Upper lobe of left lung (tissue), 4 donors: ENCODE data around the gene CMTM4.

ENCODE experiments used
- POLR2AphosphoS5 ChIP-seq, 2 donors: sonication (generic); formaldehyde crosslinking; IDR thresholded peaks; one replicate each; pipeline ENCODE4 v1.5.1; 2017; ENCODE audit warnings: antibody characterized with exemption in 2 of 2
- TF ChIP-seq, protein P1 (sequence below), 6 experiments: fragments of 450-650 bp in 4 of 6; fragments of 200-600 bp in 2 of 6; sonication (generic) in 2 of 6; IDR thresholded peaks; one replicate each; pipeline ENCODE4 v1.5.1; 2016 to 2019; ENCODE audit warnings: antibody characterized with exemption in 6 of 6

DNA sequence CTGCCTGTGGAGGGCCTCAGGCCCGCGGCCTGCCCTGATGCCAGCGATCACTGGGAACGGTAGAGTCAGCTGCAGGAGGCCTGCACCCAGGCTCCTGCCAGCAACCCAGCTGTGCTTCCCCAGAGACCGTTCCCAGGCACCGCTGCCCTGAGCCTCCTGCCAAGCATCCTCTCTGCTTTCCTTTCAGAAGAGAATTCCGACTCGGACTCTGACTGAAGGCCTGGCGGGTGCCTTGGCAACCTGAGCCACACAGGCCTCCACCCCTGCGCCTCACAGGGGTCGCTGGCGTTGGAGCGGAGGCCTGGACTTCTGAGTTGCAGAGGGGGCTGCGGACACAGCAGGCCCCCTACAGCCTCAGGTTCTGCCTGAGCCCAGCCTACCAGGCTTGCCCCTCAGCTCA lies 84.1 kb downstream of the CMTM4 start:
- TF ChIP-seq, protein P1, sequence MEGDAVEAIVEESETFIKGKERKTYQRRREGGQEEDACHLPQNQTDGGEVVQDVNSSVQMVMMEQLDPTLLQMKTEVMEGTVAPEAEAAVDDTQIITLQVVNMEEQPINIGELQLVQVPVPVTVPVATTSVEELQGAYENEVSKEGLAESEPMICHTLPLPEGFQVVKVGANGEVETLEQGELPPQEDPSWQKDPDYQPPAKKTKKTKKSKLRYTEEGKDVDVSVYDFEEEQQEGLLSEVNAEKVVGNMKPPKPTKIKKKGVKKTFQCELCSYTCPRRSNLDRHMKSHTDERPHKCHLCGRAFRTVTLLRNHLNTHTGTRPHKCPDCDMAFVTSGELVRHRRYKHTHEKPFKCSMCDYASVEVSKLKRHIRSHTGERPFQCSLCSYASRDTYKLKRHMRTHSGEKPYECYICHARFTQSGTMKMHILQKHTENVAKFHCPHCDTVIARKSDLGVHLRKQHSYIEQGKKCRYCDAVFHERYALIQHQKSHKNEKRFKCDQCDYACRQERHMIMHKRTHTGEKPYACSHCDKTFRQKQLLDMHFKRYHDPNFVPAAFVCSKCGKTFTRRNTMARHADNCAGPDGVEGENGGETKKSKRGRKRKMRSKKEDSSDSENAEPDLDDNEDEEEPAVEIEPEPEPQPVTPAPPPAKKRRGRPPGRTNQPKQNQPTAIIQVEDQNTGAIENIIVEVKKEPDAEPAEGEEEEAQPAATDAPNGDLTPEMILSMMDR (IDR thresholded peaks at IDR 0.05) = no peak
- TF ChIP-seq POLR2AphosphoS5 (IDR thresholded peaks at IDR 0.05) = no peak
